Left lung (tissue), 14 donors: ENCODE measurements around the gene C2orf42. TPM values are rescaled to one million over a fixed set of nuclear protein-coding genes. Genes with fewer than 3 reads are reported as not detected.
"Not testable (repeated sequence)": the region's sequence is repeated elsewhere in the genome, so short reads cannot be mapped to it uniquely, and the experiment has no call there.

Source experiments
- ATAC-seq: fragments of 200-7000 bp; cut with Tn5 transposase; one replicate; pipeline ENCODE4 v1.9.1; 2020; ENCODE audit warnings: moderate library complexity
- DNase-seq, 4 donors: peaks; one replicate each; pipeline ENCODE4 v3.0.0-alpha.2; 2013 to 2020
- H3K27ac ChIP-seq, 2 donors: fragments of 200-600 bp; sonication (generic) in 1 of 2; one replicate each; pipeline versions ENCODE4 v1.5.0 to v1.8.0; 2020 to 2021
- H3K27me3 ChIP-seq, 2 donors: fragments of 200-600 bp; sonication (generic) in 1 of 2; one replicate each; pipeline versions ENCODE4 v1.5.0 to v1.8.0; 2020 to 2021
- H3K36me3 ChIP-seq, 2 donors: fragments of 200-600 bp; sonication (generic) in 1 of 2; one replicate each; pipeline versions ENCODE4 v1.5.0 to v1.8.0; 2020 to 2021
- H3K4me1 ChIP-seq, 2 donors: fragments of 200-600 bp; one replicate each; pipeline ENCODE4 v1.8.0; 2021
- H3K4me3 ChIP-seq, 2 donors: fragments of 200-600 bp; sonication (generic) in 1 of 2; one replicate each; pipeline versions ENCODE4 v1.5.0 to v1.8.0; 2020 to 2021; ENCODE audit warnings: mild to moderate bottlenecking in 1 of 2
- H3K9me3 ChIP-seq, 2 donors: fragments of 200-600 bp; sonication (generic) in 1 of 2; one replicate each; pipeline versions ENCODE4 v1.5.0 to v1.8.0; 2020 to 2021
- intact Hi-C, 2 donors: fragments of 100-400 bp; cut with DNase I; formaldehyde crosslinking; loops; one replicate each; pipeline versions ENCODE4 v1.11.2 to v1.14.2; 2022
- long read RNA-seq, 12 donors: library from polyadenylated mRNA in 2 of 12; unstranded in 2 of 12; transcript quantifications; one replicate each; pipeline ENCODE4 v2.0.0 and lab custom pipeline, GENCODE V29; 2019 to 2026
- polyA plus RNA-seq, 6 donors: library from polyadenylated mRNA; unstranded; fragments of 120-200 nt; gene quantifications; one replicate each; pipeline ENCODE4 v1.2.1, GENCODE V29; 2013; ENCODE audit not compliant: insufficient read length in 6 of 6
- total RNA-seq, 2 donors: library from RNA; stranded (reverse); fragmentation: NEBNext Ultra II Directional; extraction: Animal tissue kit (Norgen Biotek cat#: 25700); gene quantifications; one replicate each; pipeline ENCODE4 v1.2.1, GENCODE V29; 2021
- TF ChIP-seq, protein P1 (sequence below), 2 donors: fragments of 200-600 bp; sonication (generic) in 1 of 2; IDR thresholded peaks; one replicate each; pipeline versions ENCODE4 v1.5.0 to v1.8.0; 2021; ENCODE audit warnings: antibody characterized with exemption in 2 of 2
- donor health status: DM: no; HTN: yes; CAD: no.
- donor health status: DM: no; HTN: no; CAD: no.

Gene C2orf42
- total RNA-seq (10 to 100 TPM; 13.7 to 16.3 TPM), polyA plus RNA-seq (10 to 100 TPM; 13.8 to 17.6 (median 15.5) TPM)
- long read RNA-seq, donor 1: 0 reads
- long read RNA-seq, donor 2: 0 reads
- long read RNA-seq, donor 3, partial matches to known transcripts: 0 of 1 reads
- long read RNA-seq, donor 3, other reads (novel, unspliced or antisense): 0 of 1 reads
- long read RNA-seq, donor 4, partial matches to known transcripts: 0 of 3 reads
- long read RNA-seq, donor 4, other reads (novel, unspliced or antisense): 2 of 3 reads
- long read RNA-seq, donor 5, partial matches to known transcripts: 0 of 1 reads
- long read RNA-seq, donor 5, other reads (novel, unspliced or antisense): 0 of 1 reads
- long read RNA-seq, donor 6: 0 reads
- long read RNA-seq, donor 7: 0 reads
- long read RNA-seq, donor 8: 0 reads
- long read RNA-seq, donor 9: 0 reads
- long read RNA-seq, donor 10: 0 reads
- long read RNA-seq, donor 11, partial matches to known transcripts: 0 of 3 reads
- long read RNA-seq, donor 11, other reads (novel, unspliced or antisense): 0 of 3 reads
- long read RNA-seq, donor 12, partial matches to known transcripts: 0 of 1 reads
- long read RNA-seq, donor 12, other reads (novel, unspliced or antisense): 0 of 1 reads

DNA sequence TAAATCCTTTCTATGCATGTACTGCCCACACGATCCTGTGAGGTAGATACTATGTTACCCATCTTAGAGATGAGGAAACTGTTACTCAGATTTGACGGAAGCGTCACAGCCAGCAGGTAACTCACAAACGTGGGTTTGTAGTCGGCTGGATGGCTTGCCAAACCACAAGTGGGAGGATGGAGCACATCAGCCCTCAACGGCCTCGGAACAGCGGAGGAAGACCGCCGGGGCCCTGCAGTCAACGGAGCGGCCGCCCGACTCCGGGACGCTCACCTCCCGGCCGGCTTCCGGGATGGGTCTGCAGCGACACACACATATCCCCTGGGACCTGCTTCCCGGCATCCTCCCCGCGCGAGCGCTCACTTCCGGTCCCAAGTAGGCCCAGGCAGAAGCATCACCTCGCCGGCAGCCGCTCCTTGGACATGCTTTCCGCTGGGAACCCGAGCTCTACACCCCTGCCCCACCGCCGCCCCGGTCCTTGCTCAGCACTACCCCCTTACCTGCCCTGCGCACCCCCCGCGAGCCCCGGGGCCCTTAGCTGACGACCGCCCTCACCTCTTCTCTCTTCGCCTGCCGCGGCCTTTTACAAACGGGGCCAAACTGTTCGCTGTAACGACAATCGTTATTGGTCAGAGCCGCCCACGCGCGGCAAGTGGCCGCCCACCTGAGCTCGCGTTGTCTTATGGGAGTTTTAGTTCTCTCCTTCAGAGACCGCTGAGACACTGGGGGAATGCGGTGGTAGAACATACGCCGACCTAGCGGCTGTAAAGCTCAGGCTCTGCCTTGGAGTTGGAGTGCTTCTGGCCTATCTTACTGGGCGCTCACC lies at the start of gene C2orf42:
C2orf42 (minus strand) TSS at position 602 of the 826 bp plus-strand sequence. CDS start 9,034 bp downstream, outside the sequence.
- DNase-seq: peak; percentile 96 to 99 (median 97)

GRCh38 chr2:70240599-70240998 lies 49.8 kb upstream of the C2orf42 start:
- Histone ChIP-seq H3K27ac (no peak overlapping the region), H3K4me3 (no peak overlapping the region), H3K9me3 (no peaks in the 10 kb centered on the region), H3K27me3 (no peaks in the 10 kb centered on the region), H3K4me1 (peaks cover 16 to 38% of the 10 kb centered on the region in 2 donors), H3K36me3 (peaks cover 0 to 29% of the 10 kb centered on the region in 2 donors)
- DNase-seq (no peak), ATAC-seq (no peak)
- TF ChIP-seq, protein P1, sequence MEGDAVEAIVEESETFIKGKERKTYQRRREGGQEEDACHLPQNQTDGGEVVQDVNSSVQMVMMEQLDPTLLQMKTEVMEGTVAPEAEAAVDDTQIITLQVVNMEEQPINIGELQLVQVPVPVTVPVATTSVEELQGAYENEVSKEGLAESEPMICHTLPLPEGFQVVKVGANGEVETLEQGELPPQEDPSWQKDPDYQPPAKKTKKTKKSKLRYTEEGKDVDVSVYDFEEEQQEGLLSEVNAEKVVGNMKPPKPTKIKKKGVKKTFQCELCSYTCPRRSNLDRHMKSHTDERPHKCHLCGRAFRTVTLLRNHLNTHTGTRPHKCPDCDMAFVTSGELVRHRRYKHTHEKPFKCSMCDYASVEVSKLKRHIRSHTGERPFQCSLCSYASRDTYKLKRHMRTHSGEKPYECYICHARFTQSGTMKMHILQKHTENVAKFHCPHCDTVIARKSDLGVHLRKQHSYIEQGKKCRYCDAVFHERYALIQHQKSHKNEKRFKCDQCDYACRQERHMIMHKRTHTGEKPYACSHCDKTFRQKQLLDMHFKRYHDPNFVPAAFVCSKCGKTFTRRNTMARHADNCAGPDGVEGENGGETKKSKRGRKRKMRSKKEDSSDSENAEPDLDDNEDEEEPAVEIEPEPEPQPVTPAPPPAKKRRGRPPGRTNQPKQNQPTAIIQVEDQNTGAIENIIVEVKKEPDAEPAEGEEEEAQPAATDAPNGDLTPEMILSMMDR (IDR thresholded peaks at IDR 0.05): no peak
- intact Hi-C loops: no loop called here

More for the DNA sequence above, at the start of gene C2orf42:
- H3K4me3 ChIP-seq: peak within 1 kb of the TSS; percentile 70 to 93
- H3K9me3 ChIP-seq: no peaks in the 10 kb centered on the region
- ATAC-seq: peak; percentile 98
- TF ChIP-seq, protein P1 (IDR thresholded peaks at IDR 0.05): no peak
- H3K4me1 ChIP-seq: peaks cover 0 to 9% of the 10 kb centered on the region in 2 donors
- no peaks in the 10 kb centered on the region for H3K36me3 ChIP-seq
- H3K27ac ChIP-seq: peak within 1 kb of the TSS; percentile 90 to 96
- intact Hi-C loops: no loop called here
- no peaks in the 10 kb centered on the region for H3K27me3 ChIP-seq

- DNase-seq (no peak), ATAC-seq (no peak)
- no peaks in the 10 kb centered on the region for H3K4me1 ChIP-seq
- intact Hi-C loops: no loop called here
- H3K27ac ChIP-seq: no peak overlapping the region
- H3K27me3 ChIP-seq: no peaks in the 10 kb centered on the region
- no peaks in the 10 kb centered on the region for H3K9me3 ChIP-seq
- H3K4me3 ChIP-seq: no peak overlapping the region
- peaks cover 0 to 81% of the 10 kb centered on the region in 2 donors for H3K36me3 ChIP-seq
- TF ChIP-seq, protein P1 (IDR thresholded peaks at IDR 0.05): no peak
These were observed 43.1 kb upstream of the C2orf42 start for GRCh38 chr2:70233926-70234325.

DNA sequence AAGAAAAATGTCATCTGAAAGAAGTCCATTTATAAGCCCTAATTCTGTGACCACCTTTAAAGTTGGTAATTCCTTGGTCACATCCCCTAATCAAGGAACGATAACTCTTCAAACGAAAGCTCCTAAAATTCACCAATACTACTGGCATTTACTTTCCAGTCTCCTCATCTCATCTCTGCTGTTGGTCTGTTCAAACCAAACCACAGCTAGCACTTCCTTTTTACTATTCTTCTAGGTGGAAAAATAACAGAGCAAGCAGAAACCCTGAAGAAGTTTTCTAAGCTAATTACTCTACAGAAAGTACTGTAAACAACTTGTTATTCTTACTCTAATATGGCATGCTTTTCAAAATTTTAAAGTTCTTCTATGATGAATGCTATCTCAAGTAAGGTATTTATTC lies 36.0 kb upstream of the C2orf42 start:
- no peak overlapping the region for H3K27ac ChIP-seq
- no peaks in the 10 kb centered on the region for H3K4me1 ChIP-seq
- no peaks in the 10 kb centered on the region for H3K9me3 ChIP-seq
- TF ChIP-seq, protein P1 (IDR thresholded peaks at IDR 0.05): no peak
- no peak for DNase-seq
- no peaks in the 10 kb centered on the region for H3K27me3 ChIP-seq
- H3K36me3 ChIP-seq: peaks cover 0 to 100% of the 10 kb centered on the region in 2 donors
- ATAC-seq: no peak
- H3K4me3 ChIP-seq: no peak overlapping the region
- intact Hi-C loops: no loop called here

GRCh38 chr2:70223305-70223704 lies 32.5 kb upstream of the C2orf42 start:
- H3K27me3 ChIP-seq, H3K4me1 ChIP-seq, ATAC-seq, H3K4me3 ChIP-seq, H3K27ac ChIP-seq, DNase-seq, intact Hi-C loops, H3K9me3 ChIP-seq: not testable (repeated sequence)
- H3K36me3 ChIP-seq: peaks cover 0 to 100% of the 10 kb centered on the region in 2 donors
